H1 (cell line): ENCODE results near the gene CIB2. TPM values are rescaled to one million over a fixed set of nuclear protein-coding genes. Genes with fewer than 3 reads are reported as not detected.

Source experiments
- CHD7 ChIP-seq: fragments of 300-600 bp; sonication (generic); IDR thresholded peaks from 2 replicates; pipeline ENCODE4 v1.7.1; 2012; ENCODE audit warnings: low read length, moderate library complexity, mild to moderate bottlenecking, inconsistent platforms; ENCODE audit not compliant: insufficient replicate concordance
- CTBP2 ChIP-seq: IDR thresholded peaks from 2 replicates; pipeline ENCODE4 v1.7.0; 2011; ENCODE audit warnings: borderline replicate concordance, mild to moderate bottlenecking, moderate library complexity, mixed read lengths, low read length; ENCODE audit not compliant: insufficient read depth, insufficient read length
- JUN ChIP-seq: IDR thresholded peaks from 2 replicates; pipeline ENCODE4 v1.6.1; 2011; ENCODE audit warnings: low read depth, mild to moderate bottlenecking, improper control_type of control experiment, low read length
- MAX ChIP-seq: IDR thresholded peaks from 2 replicates; pipeline ENCODE4 v1.6.1; 2012; ENCODE audit warnings: inconsistent platforms
- RAD21 ChIP-seq, 2 experiments: IDR thresholded peaks in 1 of 2; conservative IDR thresholded peaks in 1 of 2; 2 replicates each; pipeline ENCODE4 v1.6.1; 2011; ENCODE audit warnings: low read depth in 2 of 2, low read length in 2 of 2, improper control_type of control experiment in 1 of 2, inconsistent platforms in 1 of 2, mild to moderate bottlenecking in 1 of 2, moderate library complexity in 1 of 2
- SIX5 ChIP-seq: IDR thresholded peaks from 2 replicates; pipeline ENCODE4 v1.6.1; 2011; ENCODE audit warnings: mild to moderate bottlenecking, low read depth, low read length
- USF2 ChIP-seq: IDR thresholded peaks from 2 replicates; pipeline ENCODE4 v1.6.1; 2011; ENCODE audit warnings: low read length, improper control_type of control experiment
- YY1 ChIP-seq: IDR thresholded peaks from 2 replicates; pipeline ENCODE4 v1.6.1; 2011; ENCODE audit warnings: low read depth, mild to moderate bottlenecking, low read length
- polyA plus RNA-seq, 7 experiments: library from polyadenylated mRNA; depleted of rRNA in 3 of 7; stranded (reverse) in 5 of 7; unstranded in 2 of 7; fragments of >200 nt in 5 of 7; fragments of 200-250 nt in 2 of 7; gene quantifications; 1 replicate in 5 of 7; 2 replicates in 1 of 7; 4 replicates in 1 of 7; pipeline versions ENCODE4 v1.2.1 to v1.2.3, GENCODE V29; 2011 to 2013; ENCODE audit warnings: missing spikeins in 2 of 7, mixed read lengths in 2 of 7
- total RNA-seq: library from RNA; stranded (reverse); fragmentation: NEBNext Ultra II Directional; extraction: Animal tissue kit (Norgen Biotek cat#: 25700); gene quantifications from 2 replicates; pipeline ENCODE4 v1.2.1, GENCODE V29; 2021

CIB2 gene
- total and polyA plus RNA-seq, 2 of the 8 experiments (the other 6 are each of a cell fraction or from before 2014, with no cell fraction given), result 41.5 to 45.8 TPM

GRCh38 chr15:78175330-78175729 lies 44.1 kb upstream of the CIB2 start (continued):
- TF ChIP-seq CHD7, result no peak
- no peak for TF ChIP-seq YY1
- TF ChIP-seq SIX5, result no peak
- no peak for TF ChIP-seq CTBP2
- no peak for TF ChIP-seq RAD21 (IDR thresholded peaks at IDR 0.05 in 1 of 2, conservative IDR thresholded peaks at IDR 0.05 in 1 of 2; ENCODE audit: low read depth in 2 of 2, low read length in 2 of 2)
- TF ChIP-seq USF2, result no peak
- no peak for TF ChIP-seq JUN
- TF ChIP-seq MAX, result no peak
